Measurements from ENCODE around the gene ECPAS. TPM values are rescaled to one million over a fixed set of nuclear protein-coding genes. Genes with fewer than 3 reads are reported as not detected.

ECPAS gene
- polyA plus RNA-seq, 1 donor from 2014 or later, result 42.6 TPM

DNA sequence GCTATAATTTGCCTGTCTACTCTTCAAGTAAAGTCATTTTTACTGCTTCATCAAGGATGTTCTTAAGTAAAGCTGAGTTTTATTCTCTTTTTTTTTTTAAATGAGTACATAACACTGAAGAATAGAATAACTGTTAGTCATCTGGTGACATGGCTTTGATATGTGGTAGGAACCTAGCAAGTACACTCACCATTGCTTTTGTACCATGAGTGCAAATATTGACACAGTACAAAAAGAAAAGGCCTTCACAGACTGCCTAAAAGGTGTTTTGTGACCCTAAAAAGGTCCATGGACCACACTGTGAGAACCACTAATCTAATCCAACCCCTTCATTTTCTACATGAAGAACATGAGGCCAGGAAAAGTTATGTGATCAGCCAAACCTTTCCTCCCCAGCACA, 55.0 kb downstream of the ECPAS start:
- Histone ChIP-seq H3K9me2 (ENCODE audit: insufficient read depth, low read length) (no peaks in the 10 kb centered on the region), H3K4me2 (ENCODE audit: low read length) (no peak overlapping the region), H3K9ac (ENCODE audit: low read length) (no peak overlapping the region), H3F3A (ENCODE audit: insufficient read depth, low read length, poor library complexity, severe bottlenecking) (no peaks in the 10 kb centered on the region), H3K36me3 (ENCODE audit: insufficient read depth, low read length) (peaks cover 5% of the 10 kb centered on the region), H3K79me2 (replicated peaks; ENCODE audit: insufficient read depth, low read length) (no peaks in the 10 kb centered on the region), H3K4me3 (ENCODE audit: low read length) (no peak overlapping the region), H3K27ac (ENCODE audit: low read length) (no peak overlapping the region), H3K9me3 (ENCODE audit: low read length) (no peaks in the 10 kb centered on the region), H2AFZ (ENCODE audit: low read depth, low read length) (no peak overlapping the region), H3K27me3 (ENCODE audit: insufficient read depth, low read depth, low read length) (no peaks in the 10 kb centered on the region), H4K20me1 (ENCODE audit: insufficient read depth) (no peaks in the 10 kb centered on the region)
- TF ChIP-seq REST (IDR thresholded peaks at IDR 0.05; ENCODE audit: borderline replicate concordance), result no peak
- TF ChIP-seq TAF1 (IDR thresholded peaks at IDR 0.05; ENCODE audit: low read depth), result no peak
- TF ChIP-seq EP300 (conservative IDR thresholded peaks at IDR 0.05; ENCODE audit: poor library complexity, severe bottlenecking), result no peak
- no peak for TF ChIP-seq SMC3 (conservative IDR thresholded peaks at IDR 0.05; ENCODE audit: poor library complexity)
- no peak for TF ChIP-seq RAD21 (conservative IDR thresholded peaks at IDR 0.05)
- TF ChIP-seq EZH2 (IDR thresholded peaks at IDR 0.05; ENCODE audit: borderline replicate concordance, insufficient read depth, low read length, poor library complexity, severe bottlenecking), result no peak
- TF ChIP-seq POLR2AphosphoS5 (IDR thresholded peaks at IDR 0.05), result no peak
- TF ChIP-seq MXI1 (conservative IDR thresholded peaks at IDR 0.05; ENCODE audit: poor library complexity, severe bottlenecking), result no peak
- no peak for TF ChIP-seq CTCF (IDR thresholded peaks at IDR 0.05; ENCODE audit: poor library complexity, severe bottlenecking)

DNA sequence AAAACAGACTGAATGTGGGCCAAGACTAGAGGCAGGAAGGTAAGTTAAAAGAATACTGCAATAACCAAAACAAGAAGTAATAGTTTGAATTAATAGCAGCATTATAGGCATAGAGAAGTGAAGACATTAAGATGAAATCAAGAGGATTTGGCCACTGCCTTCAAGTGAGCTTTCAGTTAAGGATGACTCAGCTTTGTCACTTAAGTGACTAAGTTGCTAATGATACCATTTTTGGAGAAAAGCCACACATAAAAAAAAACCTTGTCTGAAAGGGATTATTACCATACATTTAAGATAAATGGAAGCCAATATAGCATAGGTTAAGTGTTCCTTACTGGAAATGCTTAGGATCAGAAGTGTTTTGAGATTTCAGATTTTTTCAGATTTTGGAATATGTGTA, 57.0 kb downstream of the ECPAS start:
- Histone ChIP-seq H3F3A (ENCODE audit: insufficient read depth, low read length, poor library complexity, severe bottlenecking) (no peaks in the 10 kb centered on the region), H3K9me2 (ENCODE audit: insufficient read depth, low read length) (no peaks in the 10 kb centered on the region), H3K9ac (ENCODE audit: low read length) (no peak overlapping the region), H3K4me2 (ENCODE audit: low read length) (no peak overlapping the region), H3K36me3 (ENCODE audit: insufficient read depth, low read length) (peaks cover 5% of the 10 kb centered on the region), H3K4me3 (ENCODE audit: low read length) (no peak overlapping the region), H4K20me1 (ENCODE audit: insufficient read depth) (no peaks in the 10 kb centered on the region), H3K27ac (ENCODE audit: low read length) (no peak overlapping the region), H3K9me3 (ENCODE audit: low read length) (no peaks in the 10 kb centered on the region), H3K79me2 (replicated peaks; ENCODE audit: insufficient read depth, low read length) (no peaks in the 10 kb centered on the region), H3K27me3 (ENCODE audit: insufficient read depth, low read depth, low read length) (no peaks in the 10 kb centered on the region), H2AFZ (ENCODE audit: low read depth, low read length) (no peak overlapping the region)
- TF ChIP-seq SMC3 (conservative IDR thresholded peaks at IDR 0.05; ENCODE audit: poor library complexity) (no peak), POLR2AphosphoS5 (IDR thresholded peaks at IDR 0.05) (no peak), EZH2 (IDR thresholded peaks at IDR 0.05; ENCODE audit: borderline replicate concordance, insufficient read depth, low read length, poor library complexity, severe bottlenecking) (no peak), CTCF (IDR thresholded peaks at IDR 0.05; ENCODE audit: poor library complexity, severe bottlenecking) (no peak), EP300 (conservative IDR thresholded peaks at IDR 0.05; ENCODE audit: poor library complexity, severe bottlenecking) (no peak), REST (IDR thresholded peaks at IDR 0.05; ENCODE audit: borderline replicate concordance) (no peak), RAD21 (conservative IDR thresholded peaks at IDR 0.05) (no peak), TAF1 (IDR thresholded peaks at IDR 0.05; ENCODE audit: low read depth) (no peak), MXI1 (conservative IDR thresholded peaks at IDR 0.05; ENCODE audit: poor library complexity, severe bottlenecking) (no peak)
